GM19240 (cell line): ENCODE results near the gene OR2F1.
"Not testable (repeated sequence)": the region's sequence is repeated elsewhere in the genome, so short reads cannot be mapped to it uniquely, and the experiment has no call there.

Experiments used
- DNase-seq: peaks from one replicate; pipeline ENCODE4 v3.0.0; 2011; ENCODE audit warnings: low spot score; ENCODE audit not compliant: insufficient read length

The OR2F1 gene

GRCh38 chr7:144006029-144006691 lies 51.5 kb downstream of the OR2F1 start:
- DNase-seq, result no peak

GRCh38 chr7:144006692-144007042 lies 52.0 kb downstream of the OR2F1 start:
- DNase-seq, result no peak

GRCh38 chr7:144009361-144009760 lies 54.7 kb downstream of the OR2F1 start:
- DNase-seq, result no peak

- DNase-seq, result not testable (repeated sequence)
Observed at GRCh38 chr7:144010061-144010460, 55.4 kb downstream of the OR2F1 start.

- not testable (repeated sequence) for DNase-seq
Observed at GRCh38 chr7:144010821-144011220, 56.2 kb downstream of the OR2F1 start.

GRCh38 chr7:144011458-144012230 lies 57.0 kb downstream of the OR2F1 start:
- DNase-seq, result no peak
